Large intestine (tissue), 3 donors: ENCODE data around the gene FBXL17. TPM values are rescaled to one million over a fixed set of nuclear protein-coding genes. Genes with fewer than 3 reads are reported as not detected.
A peak's percentile ranks its signal among the peaks of the same experiment; 100 is the strongest.

Experiments
- DNase-seq, 2 donors: peaks; one replicate each; pipeline versions ENCODE4 v3.0.0 to v3.0.0-alpha.2; 2013
- H3K27ac ChIP-seq: one replicate; pipeline ENCODE4 v1.5.1; 2013; ENCODE audit warnings: low read length
- H3K27me3 ChIP-seq: 2 replicates; pipeline ENCODE4 v1.6.1; 2013; ENCODE audit warnings: low read length; ENCODE audit not compliant: control insufficient read depth, insufficient read depth
- H3K36me3 ChIP-seq: 2 replicates; pipeline ENCODE4 v1.6.1; 2013; ENCODE audit warnings: low read length; ENCODE audit not compliant: control insufficient read depth, insufficient read depth
- H3K4me1 ChIP-seq: one replicate; pipeline ENCODE4 v1.6.1; 2013; ENCODE audit warnings: low read length; ENCODE audit not compliant: control insufficient read depth, insufficient read depth
- H3K4me3 ChIP-seq: one replicate; pipeline ENCODE4 v1.5.1; 2013; ENCODE audit warnings: low read length
- H3K9me3 ChIP-seq: one replicate; pipeline ENCODE4 v1.6.1; 2013; ENCODE audit warnings: mild to moderate bottlenecking, low read depth, low read length, moderate library complexity; ENCODE audit not compliant: control insufficient read depth
- WGBS: methylation state at CpG from one replicate; pipeline ENCODE4 v1.1.5; 2013; ENCODE audit warnings: low lambda C conversion rate; ENCODE audit not compliant: insufficient coverage; 5-methylcytosine and 5-hydroxymethylcytosine counted together
- polyA plus RNA-seq: library from polyadenylated mRNA; unstranded; fragments of 120-200 nt; gene quantifications from one replicate; pipeline ENCODE4 v1.2.1, GENCODE V29; 2013

Gene FBXL17
- polyA plus RNA-seq, 1 donor, result 20.4 TPM

GRCh38 chr5:107949688-107950341, 432.1 kb downstream of the FBXL17 start:
- Histone ChIP-seq H3K4me3 (no peak overlapping the region), H3K4me1 (no peaks in the 10 kb centered on the region), H3K36me3 (no peaks in the 10 kb centered on the region), H3K9me3 (no peaks in the 10 kb centered on the region), H3K27ac (no peak overlapping the region), H3K27me3 (no peaks in the 10 kb centered on the region)
- no peak for DNase-seq
- 94% methylated on average over 3 of the region's 6 CpGs for WGBS

GRCh38 chr5:107948377-107948776, 433.5 kb downstream of the FBXL17 start:
- Histone ChIP-seq H3K27ac (no peak overlapping the region), H3K4me3 (no peak overlapping the region), H3K9me3 (no peaks in the 10 kb centered on the region), H3K4me1 (no peaks in the 10 kb centered on the region), H3K36me3 (no peaks in the 10 kb centered on the region), H3K27me3 (no peaks in the 10 kb centered on the region)
- DNase-seq, result no peak
- WGBS, result 100% methylated on average over 1 of the region's 1 CpG

- Histone ChIP-seq H3K27ac (no peak overlapping the region), H3K36me3 (no peaks in the 10 kb centered on the region), H3K4me3 (no peak overlapping the region), H3K9me3 (no peaks in the 10 kb centered on the region), H3K27me3 (no peaks in the 10 kb centered on the region), H3K4me1 (no peaks in the 10 kb centered on the region)
- DNase-seq, result no peak
- no CpG with 5 or more reads among the region's 2 CpGs for WGBS
These were observed 436.8 kb downstream of the FBXL17 start for GRCh38 chr5:107945061-107945460.

GRCh38 chr5:107943923-107944322, 438.0 kb downstream of the FBXL17 start:
- no peak for DNase-seq
- no peak overlapping the region for H3K27ac ChIP-seq
- no peaks in the 10 kb centered on the region for H3K36me3 ChIP-seq
- no peaks in the 10 kb centered on the region for H3K9me3 ChIP-seq
- no peaks in the 10 kb centered on the region for H3K4me1 ChIP-seq
- no peak overlapping the region for H3K4me3 ChIP-seq
- no peaks in the 10 kb centered on the region for H3K27me3 ChIP-seq

- Histone ChIP-seq H3K9me3 (no peaks in the 10 kb centered on the region), H3K4me1 (no peaks in the 10 kb centered on the region), H3K4me3 (no peak overlapping the region), H3K27ac (no peak overlapping the region), H3K36me3 (no peaks in the 10 kb centered on the region), H3K27me3 (no peaks in the 10 kb centered on the region)
- no CpG with 5 or more reads among the region's 2 CpGs for WGBS
- no peak for DNase-seq
These were observed 440.9 kb downstream of the FBXL17 start for GRCh38 chr5:107941036-107941435.

GRCh38 chr5:107937651-107938355, 444.1 kb downstream of the FBXL17 start:
- Histone ChIP-seq H3K4me1 (no peaks in the 10 kb centered on the region), H3K4me3 (no peak overlapping the region), H3K27ac (no peak overlapping the region), H3K27me3 (no peaks in the 10 kb centered on the region), H3K36me3 (no peaks in the 10 kb centered on the region), H3K9me3 (no peaks in the 10 kb centered on the region)
- DNase-seq, result peak in 1 of 2 donors; percentile 29
- 72% methylated on average over 2 of the region's 8 CpGs for WGBS

- no peaks in the 10 kb centered on the region for H3K4me1 ChIP-seq
- H3K27ac ChIP-seq, result no peak overlapping the region
- no peaks in the 10 kb centered on the region for H3K9me3 ChIP-seq
- peak; percentile 16 to 27 for DNase-seq
- H3K27me3 ChIP-seq, result no peaks in the 10 kb centered on the region
- no peaks in the 10 kb centered on the region for H3K36me3 ChIP-seq
- no peak overlapping the region for H3K4me3 ChIP-seq
- no CpG with 5 or more reads among the region's 5 CpGs for WGBS
These were observed 444.7 kb downstream of the FBXL17 start for GRCh38 chr5:107937204-107937603.

- 40% methylated on average over 1 of the region's 1 CpG for WGBS
- H3K4me1 ChIP-seq, result no peaks in the 10 kb centered on the region
- H3K36me3 ChIP-seq, result no peaks in the 10 kb centered on the region
- H3K4me3 ChIP-seq, result no peak overlapping the region
- H3K9me3 ChIP-seq, result no peaks in the 10 kb centered on the region
- no peaks in the 10 kb centered on the region for H3K27me3 ChIP-seq
- DNase-seq, result no peak
- H3K27ac ChIP-seq, result no peak overlapping the region
These were observed 445.4 kb downstream of the FBXL17 start for GRCh38 chr5:107936515-107936914.

GRCh38 chr5:107935645-107936044, 446.3 kb downstream of the FBXL17 start:
- DNase-seq, result no peak
- Histone ChIP-seq H3K9me3 (no peaks in the 10 kb centered on the region), H3K36me3 (no peaks in the 10 kb centered on the region), H3K4me3 (no peak overlapping the region), H3K4me1 (no peaks in the 10 kb centered on the region), H3K27me3 (no peaks in the 10 kb centered on the region), H3K27ac (no peak overlapping the region)
- no CpG with 5 or more reads among the region's 1 CpG for WGBS

- Histone ChIP-seq H3K27me3 (no peaks in the 10 kb centered on the region), H3K27ac (no peak overlapping the region), H3K9me3 (no peaks in the 10 kb centered on the region), H3K4me1 (no peaks in the 10 kb centered on the region), H3K4me3 (no peak overlapping the region), H3K36me3 (no peaks in the 10 kb centered on the region)
- DNase-seq, result no peak
- 100% methylated on average over 3 of the region's 3 CpGs for WGBS
These were observed 448.6 kb downstream of the FBXL17 start for GRCh38 chr5:107933326-107933725.

- DNase-seq, result no peak
- Histone ChIP-seq H3K27ac (no peak overlapping the region), H3K4me1 (no peaks in the 10 kb centered on the region), H3K27me3 (no peaks in the 10 kb centered on the region), H3K36me3 (no peaks in the 10 kb centered on the region), H3K4me3 (no peak overlapping the region), H3K9me3 (no peaks in the 10 kb centered on the region)
- no CpG with 5 or more reads among the region's 1 CpG for WGBS
These were observed 451.0 kb downstream of the FBXL17 start for GRCh38 chr5:107930891-107931290.
